Measurements from ENCODE around the gene RIMS4. TPM values are rescaled to one million over a fixed set of nuclear protein-coding genes. Genes with fewer than 3 reads are reported as not detected.

The RIMS4 gene
- total and polyA plus RNA-seq, 4 donors, result not detected

DNA sequence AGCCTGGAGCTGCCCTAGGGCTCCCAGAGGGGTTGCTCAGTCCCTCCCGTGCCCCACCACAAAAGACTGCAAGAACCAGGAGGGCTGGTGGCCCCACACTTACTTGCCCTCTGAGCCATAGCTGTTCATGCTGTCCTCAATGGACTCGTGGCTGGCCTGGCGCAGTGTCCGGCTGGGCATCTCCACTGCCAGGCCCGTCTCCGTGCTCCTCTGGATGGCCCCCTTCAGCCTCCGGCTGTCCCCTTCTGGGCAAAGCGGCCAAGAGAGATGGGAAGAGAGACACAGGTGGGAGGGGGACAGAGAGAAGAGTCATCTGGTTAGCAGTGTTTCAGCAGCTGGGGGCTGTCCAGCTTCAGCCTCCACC lies 39.2 kb downstream of the RIMS4 start:
- Histone ChIP-seq H3K4me1 (ENCODE audit: control insufficient read depth in 4 of 4, insufficient read depth in 4 of 4, low read length in 3 of 4) (no peaks in the 10 kb centered on the region), H3K27me3 (ENCODE audit: control insufficient read depth in 4 of 4, insufficient read depth in 4 of 4, low read length in 3 of 4) (peaks cover 0 to 2% (median under 1%) of the 10 kb centered on the region in 4 donors), H3K36me3 (ENCODE audit: control insufficient read depth in 4 of 4, insufficient read depth in 3 of 4, low read depth in 1 of 4, low read length in 3 of 4) (no peaks in the 10 kb centered on the region), H3K4me3 (ENCODE audit: low read depth in 1 of 3, low read length in 3 of 3) (no peak overlapping the region), H3K27ac (ENCODE audit: low read depth in 1 of 2, low read length in 2 of 2) (no peak overlapping the region), H3K9ac (ENCODE audit: low read depth in 1 of 2, low read length in 2 of 2) (no peak overlapping the region), H3K9me3 (ENCODE audit: control insufficient read depth in 4 of 4, low read length in 3 of 4) (no peaks in the 10 kb centered on the region)
- WGBS, result 80% methylated on average over 8 of the region's 8 CpGs
- no peak for DNase-seq (ENCODE audit: low spot score)
- TF ChIP-seq EGR1 (IDR thresholded peaks at IDR 0.05; ENCODE audit: low read depth in 2 of 2) (no peak), TAF1 (conservative IDR thresholded peaks at IDR 0.05) (no peak), HNF4A (conservative IDR thresholded peaks at IDR 0.05) (no peak)
- TF ChIP-seq, protein P1, sequence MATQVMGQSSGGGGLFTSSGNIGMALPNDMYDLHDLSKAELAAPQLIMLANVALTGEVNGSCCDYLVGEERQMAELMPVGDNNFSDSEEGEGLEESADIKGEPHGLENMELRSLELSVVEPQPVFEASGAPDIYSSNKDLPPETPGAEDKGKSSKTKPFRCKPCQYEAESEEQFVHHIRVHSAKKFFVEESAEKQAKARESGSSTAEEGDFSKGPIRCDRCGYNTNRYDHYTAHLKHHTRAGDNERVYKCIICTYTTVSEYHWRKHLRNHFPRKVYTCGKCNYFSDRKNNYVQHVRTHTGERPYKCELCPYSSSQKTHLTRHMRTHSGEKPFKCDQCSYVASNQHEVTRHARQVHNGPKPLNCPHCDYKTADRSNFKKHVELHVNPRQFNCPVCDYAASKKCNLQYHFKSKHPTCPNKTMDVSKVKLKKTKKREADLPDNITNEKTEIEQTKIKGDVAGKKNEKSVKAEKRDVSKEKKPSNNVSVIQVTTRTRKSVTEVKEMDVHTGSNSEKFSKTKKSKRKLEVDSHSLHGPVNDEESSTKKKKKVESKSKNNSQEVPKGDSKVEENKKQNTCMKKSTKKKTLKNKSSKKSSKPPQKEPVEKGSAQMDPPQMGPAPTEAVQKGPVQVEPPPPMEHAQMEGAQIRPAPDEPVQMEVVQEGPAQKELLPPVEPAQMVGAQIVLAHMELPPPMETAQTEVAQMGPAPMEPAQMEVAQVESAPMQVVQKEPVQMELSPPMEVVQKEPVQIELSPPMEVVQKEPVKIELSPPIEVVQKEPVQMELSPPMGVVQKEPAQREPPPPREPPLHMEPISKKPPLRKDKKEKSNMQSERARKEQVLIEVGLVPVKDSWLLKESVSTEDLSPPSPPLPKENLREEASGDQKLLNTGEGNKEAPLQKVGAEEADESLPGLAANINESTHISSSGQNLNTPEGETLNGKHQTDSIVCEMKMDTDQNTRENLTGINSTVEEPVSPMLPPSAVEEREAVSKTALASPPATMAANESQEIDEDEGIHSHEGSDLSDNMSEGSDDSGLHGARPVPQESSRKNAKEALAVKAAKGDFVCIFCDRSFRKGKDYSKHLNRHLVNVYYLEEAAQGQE (IDR thresholded peaks at IDR 0.05), result no peak
- TF ChIP-seq, protein P2, sequence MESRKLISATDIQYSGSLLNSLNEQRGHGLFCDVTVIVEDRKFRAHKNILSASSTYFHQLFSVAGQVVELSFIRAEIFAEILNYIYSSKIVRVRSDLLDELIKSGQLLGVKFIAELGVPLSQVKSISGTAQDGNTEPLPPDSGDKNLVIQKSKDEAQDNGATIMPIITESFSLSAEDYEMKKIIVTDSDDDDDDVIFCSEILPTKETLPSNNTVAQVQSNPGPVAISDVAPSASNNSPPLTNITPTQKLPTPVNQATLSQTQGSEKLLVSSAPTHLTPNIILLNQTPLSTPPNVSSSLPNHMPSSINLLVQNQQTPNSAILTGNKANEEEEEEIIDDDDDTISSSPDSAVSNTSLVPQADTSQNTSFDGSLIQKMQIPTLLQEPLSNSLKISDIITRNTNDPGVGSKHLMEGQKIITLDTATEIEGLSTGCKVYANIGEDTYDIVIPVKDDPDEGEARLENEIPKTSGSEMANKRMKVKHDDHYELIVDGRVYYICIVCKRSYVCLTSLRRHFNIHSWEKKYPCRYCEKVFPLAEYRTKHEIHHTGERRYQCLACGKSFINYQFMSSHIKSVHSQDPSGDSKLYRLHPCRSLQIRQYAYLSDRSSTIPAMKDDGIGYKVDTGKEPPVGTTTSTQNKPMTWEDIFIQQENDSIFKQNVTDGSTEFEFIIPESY (IDR thresholded peaks at IDR 0.05), result no peak
- TF ChIP-seq, protein P3, sequence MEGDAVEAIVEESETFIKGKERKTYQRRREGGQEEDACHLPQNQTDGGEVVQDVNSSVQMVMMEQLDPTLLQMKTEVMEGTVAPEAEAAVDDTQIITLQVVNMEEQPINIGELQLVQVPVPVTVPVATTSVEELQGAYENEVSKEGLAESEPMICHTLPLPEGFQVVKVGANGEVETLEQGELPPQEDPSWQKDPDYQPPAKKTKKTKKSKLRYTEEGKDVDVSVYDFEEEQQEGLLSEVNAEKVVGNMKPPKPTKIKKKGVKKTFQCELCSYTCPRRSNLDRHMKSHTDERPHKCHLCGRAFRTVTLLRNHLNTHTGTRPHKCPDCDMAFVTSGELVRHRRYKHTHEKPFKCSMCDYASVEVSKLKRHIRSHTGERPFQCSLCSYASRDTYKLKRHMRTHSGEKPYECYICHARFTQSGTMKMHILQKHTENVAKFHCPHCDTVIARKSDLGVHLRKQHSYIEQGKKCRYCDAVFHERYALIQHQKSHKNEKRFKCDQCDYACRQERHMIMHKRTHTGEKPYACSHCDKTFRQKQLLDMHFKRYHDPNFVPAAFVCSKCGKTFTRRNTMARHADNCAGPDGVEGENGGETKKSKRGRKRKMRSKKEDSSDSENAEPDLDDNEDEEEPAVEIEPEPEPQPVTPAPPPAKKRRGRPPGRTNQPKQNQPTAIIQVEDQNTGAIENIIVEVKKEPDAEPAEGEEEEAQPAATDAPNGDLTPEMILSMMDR (IDR thresholded peaks at IDR 0.05; ENCODE audit: low read depth, low read length, missing input control), result no peak

DNA sequence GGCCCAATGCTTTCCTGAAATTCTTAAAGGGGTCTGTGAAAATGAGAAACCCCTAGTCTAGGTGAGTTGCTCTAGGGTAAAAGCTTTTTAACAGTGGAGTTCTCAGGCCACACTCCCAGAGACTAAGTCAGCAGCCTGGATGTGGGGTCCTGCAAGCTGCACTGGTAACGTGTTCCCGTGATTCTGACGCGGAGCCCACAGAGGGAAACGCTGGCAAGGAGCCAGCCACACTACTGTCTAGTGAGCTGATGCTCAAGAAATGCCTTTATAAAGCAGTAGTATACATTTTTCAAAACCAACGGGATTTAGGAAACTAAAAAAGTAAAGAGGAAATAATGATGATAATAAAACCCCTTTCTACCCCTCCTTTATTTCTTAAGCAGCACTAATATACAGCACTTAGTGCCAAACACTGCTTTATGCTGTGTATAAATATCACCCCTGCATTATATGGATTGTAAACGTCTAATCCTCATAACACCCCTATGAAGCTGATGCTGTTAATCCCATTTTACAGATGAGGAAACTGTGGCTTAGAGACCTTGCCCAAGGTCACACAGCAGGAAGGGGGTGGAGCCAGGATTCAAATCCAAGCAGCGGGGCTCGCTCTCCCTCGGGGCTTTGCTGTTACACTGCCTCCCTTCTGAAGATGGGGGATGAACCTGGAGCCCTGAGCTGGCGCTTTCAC lies 39.7 kb downstream of the RIMS4 start:
- TF ChIP-seq EGR1 (IDR thresholded peaks at IDR 0.05; ENCODE audit: low read depth in 2 of 2) (no peak), FOXA2 (IDR thresholded peaks at IDR 0.05) (no peak), NR2F2 (IDR thresholded peaks at IDR 0.05) (no peak), JUND (IDR thresholded peaks at IDR 0.05) (no peak), RXRA (IDR thresholded peaks at IDR 0.05) (no peak), GABPA (IDR thresholded peaks at IDR 0.05 in 1 of 2, conservative IDR thresholded peaks at IDR 0.05 in 1 of 2) (no peak), TAF1 (conservative IDR thresholded peaks at IDR 0.05) (no peak)
- TF ChIP-seq, protein P1 (IDR thresholded peaks at IDR 0.05), result no peak
- TF ChIP-seq, protein P4, sequence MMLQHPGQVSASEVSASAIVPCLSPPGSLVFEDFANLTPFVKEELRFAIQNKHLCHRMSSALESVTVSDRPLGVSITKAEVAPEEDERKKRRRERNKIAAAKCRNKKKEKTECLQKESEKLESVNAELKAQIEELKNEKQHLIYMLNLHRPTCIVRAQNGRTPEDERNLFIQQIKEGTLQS (IDR thresholded peaks at IDR 0.05), result no peak
- TF ChIP-seq, protein P3 (IDR thresholded peaks at IDR 0.05; ENCODE audit: low read depth, low read length, missing input control), result no peak
- WGBS, result 63% methylated on average over 11 of the region's 11 CpGs
- H3K4me1 ChIP-seq (ENCODE audit: control insufficient read depth in 4 of 4, insufficient read depth in 4 of 4, low read length in 3 of 4), result no peaks in the 10 kb centered on the region
- H3K27ac ChIP-seq (ENCODE audit: low read depth in 1 of 2, low read length in 2 of 2), result no peak overlapping the region
- H3K9ac ChIP-seq (ENCODE audit: low read depth in 1 of 2, low read length in 2 of 2), result no peak overlapping the region
- peaks cover 0 to 2% (median under 1%) of the 10 kb centered on the region in 4 donors for H3K27me3 ChIP-seq (ENCODE audit: control insufficient read depth in 4 of 4, insufficient read depth in 4 of 4, low read length in 3 of 4)
- no peaks in the 10 kb centered on the region for H3K9me3 ChIP-seq (ENCODE audit: control insufficient read depth in 4 of 4, low read length in 3 of 4)
- H3K4me3 ChIP-seq (ENCODE audit: low read depth in 1 of 3, low read length in 3 of 3), result no peak overlapping the region
- no peaks in the 10 kb centered on the region for H3K36me3 ChIP-seq (ENCODE audit: control insufficient read depth in 4 of 4, insufficient read depth in 3 of 4, low read depth in 1 of 4, low read length in 3 of 4)
- DNase-seq (ENCODE audit: low spot score), result no peak

Measured in liver (tissue), 9 donors.